Glomerular visceral epithelial cell (primary cell): ENCODE data around the gene HPSE2.
"Not testable (repeated sequence)": the region's sequence is repeated elsewhere in the genome, so short reads cannot be mapped to it uniquely, and the experiment has no call there.

Experiments
- DNase-seq: peaks from one replicate; pipeline ENCODE4 v3.0.0-alpha.2; 2016; ENCODE audit errors: extremely low spot score

The HPSE2 gene

GRCh38 chr10:99235658-99236626 is at the start of gene HPSE2:
TSS of gene HPSE2 (minus strand) at chr10:99235852.
- DNase-seq = no peak

DNA sequence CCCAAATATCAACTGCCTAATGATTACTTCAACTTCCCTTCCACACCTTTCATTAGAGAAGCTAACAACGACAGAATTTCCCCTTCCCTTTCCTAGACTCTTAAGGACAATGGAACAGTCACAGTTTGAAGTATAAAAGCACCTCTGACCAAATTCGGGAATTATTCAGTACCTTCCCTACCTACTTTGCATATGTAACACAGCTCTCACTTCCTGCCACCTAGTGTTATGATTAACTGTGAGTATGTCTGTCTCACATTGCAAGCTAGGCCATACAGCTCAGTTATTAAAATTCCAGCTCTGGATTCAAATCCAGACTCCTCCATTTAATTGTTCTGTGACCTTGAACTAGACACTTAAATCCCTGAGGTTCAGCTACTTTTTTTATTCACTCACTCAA is 44.8 kb upstream of the HPSE2 start:
- no peak for DNase-seq

- no peak for DNase-seq
Observed at GRCh38 chr10:99279626-99280111, 44.0 kb upstream of the HPSE2 start.

GRCh38 chr10:99276848-99277486 is 41.3 kb upstream of the HPSE2 start:
- DNase-seq = no peak

GRCh38 chr10:99266383-99266782 is 30.7 kb upstream of the HPSE2 start:
- no peak for DNase-seq

DNA sequence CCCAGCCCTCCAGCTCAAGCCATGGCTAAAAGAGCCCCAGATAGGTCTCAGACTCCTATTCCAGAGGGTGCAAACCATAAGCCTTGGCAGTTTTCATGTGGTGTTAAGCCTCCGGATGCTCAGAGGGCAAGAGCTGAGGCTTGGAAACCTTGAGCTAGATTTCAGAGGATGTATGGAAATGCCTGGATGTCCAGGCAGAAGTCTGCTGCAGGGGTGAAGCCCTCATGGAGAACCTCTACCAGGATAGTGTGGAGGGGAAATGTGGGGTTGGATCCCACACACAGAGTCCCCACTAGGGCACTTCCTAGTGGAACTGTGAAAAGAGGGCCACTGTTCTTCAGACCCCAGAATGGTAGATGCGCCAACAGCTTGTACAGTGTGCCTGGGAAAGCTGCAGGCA is 13.2 kb upstream of the HPSE2 start:
- no peak for DNase-seq

DNA sequence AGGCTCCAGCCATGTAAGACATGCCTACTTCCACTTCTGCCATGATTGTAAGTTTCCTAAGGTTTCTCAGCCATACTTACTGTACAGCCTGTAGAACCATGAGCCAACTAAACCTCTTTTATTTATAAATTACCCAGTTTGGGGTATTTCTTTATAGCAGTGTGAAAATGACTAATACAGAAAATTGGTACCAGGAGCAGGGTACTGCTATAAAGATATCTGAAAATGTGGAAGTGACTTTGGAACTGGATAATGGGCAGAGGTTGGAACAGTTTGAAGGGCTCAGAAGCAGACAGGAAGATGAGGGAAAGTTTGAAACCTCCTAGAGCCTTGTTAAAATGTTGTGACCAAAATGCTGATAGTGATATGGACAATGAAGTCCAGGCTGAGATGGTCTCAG is 12.2 kb upstream of the HPSE2 start:
- not testable (repeated sequence) for DNase-seq

DNA sequence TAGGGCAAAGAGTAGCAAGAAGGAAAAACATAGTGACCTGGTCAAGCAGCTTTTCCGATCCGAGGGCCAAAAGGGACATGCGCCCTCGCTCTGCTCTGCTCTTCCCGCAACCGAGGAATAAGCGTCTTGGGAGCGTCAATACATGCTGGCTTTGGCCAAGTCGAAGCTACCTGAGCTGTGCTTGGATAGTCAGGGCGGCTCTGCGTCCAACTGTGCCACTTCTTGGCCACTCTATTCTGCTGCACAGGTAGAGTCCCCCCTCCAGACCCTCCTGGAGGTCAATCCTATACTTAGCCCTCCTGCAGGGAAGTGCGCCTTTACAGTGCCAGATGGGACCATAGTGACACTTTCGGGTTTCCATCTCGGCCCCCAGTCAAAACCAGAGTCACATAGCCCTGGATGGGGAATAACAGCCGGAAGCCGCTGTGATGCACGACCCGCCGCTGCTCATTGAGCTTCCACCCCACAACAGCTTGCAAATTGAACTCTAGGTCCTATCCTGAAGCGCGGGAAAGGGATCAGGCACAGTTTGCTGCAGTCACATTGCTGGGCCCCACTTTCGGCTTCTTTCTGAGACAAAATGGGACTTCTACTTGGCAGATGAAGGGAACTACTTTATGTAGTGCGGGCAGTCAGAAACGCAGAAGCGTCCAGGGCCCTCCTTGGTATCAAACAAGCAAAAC is 1.1 kb upstream of the HPSE2 start:
- DNase-seq = no peak

DNA sequence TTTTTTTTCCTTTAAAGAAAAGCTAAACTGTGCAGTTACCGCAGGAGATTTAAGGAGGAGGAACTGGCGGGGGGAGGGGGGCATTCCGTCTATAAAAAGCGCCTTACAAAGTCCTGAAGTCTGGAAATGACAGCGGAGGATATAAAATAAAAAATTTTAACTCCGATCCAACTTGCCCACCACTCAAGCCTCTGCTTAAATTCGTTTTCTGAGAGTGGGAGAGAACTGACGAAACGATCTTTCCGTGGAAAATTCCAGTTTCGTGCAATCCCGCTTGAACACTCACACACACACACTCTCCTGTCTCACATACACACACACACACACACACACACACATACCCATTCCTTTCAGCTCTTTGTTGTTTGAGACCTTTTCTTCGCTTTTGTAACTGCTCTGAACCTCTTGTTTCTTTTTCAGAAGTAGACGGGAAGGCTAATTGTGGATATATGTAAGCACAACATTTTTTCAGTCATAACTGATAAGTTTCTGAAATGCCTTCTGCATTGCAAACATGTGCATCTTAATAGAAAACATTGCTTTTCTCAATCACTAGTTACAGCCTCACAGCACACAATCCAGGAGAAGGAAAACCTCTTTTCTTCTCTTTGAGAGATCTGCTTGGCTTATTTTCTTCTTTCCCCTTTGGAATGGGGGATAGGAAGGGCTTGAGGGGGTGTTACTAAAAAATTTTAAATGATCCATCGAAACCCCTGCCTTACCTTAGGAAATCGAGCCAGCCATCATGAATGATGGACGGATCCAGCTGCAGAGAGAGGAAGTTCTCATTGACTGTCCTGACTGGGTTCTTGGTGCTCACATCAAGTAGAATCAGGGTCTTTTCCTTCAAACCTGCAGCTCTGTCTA is 628 bp downstream of the HPSE2 start:
- no peak for DNase-seq

- DNase-seq = no peak
Observed at GRCh38 chr10:99234041-99234790, 1.4 kb downstream of the HPSE2 start.

- DNase-seq = no peak
Observed at GRCh38 chr10:99233689-99234037, 2.0 kb downstream of the HPSE2 start.

GRCh38 chr10:99233000-99233688 is 2.5 kb downstream of the HPSE2 start:
- no peak for DNase-seq

DNA sequence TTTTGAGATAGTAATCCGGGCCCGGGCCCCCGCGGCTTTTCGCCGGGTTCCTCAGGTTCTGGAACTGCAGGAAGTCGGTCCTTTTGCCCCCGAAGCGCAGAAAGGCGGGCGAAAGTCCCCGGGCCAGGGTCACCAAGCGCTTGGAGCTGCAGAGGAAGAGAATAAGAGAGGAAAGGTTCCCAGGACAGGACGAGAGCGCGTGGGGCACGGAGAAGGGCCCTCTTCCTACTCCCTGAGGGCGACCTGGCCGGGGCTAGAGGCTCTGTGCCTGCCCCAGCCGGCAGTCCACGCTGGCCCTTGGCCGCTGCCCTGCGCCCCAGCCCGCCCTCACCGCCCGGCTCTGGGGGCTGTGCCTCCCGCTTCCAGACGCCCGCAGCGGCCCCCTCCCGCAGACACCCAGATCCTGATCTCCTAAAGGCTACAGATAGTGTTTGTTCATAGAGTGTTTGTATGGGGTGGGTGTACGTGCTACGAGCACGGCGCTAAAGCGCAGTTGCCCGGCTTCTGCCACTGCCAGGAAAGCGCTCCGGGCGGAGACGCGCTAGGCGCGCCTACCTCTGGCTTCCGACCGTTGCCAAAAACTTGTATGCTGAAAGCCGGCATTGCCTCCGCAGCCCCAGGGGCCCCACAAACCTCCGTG is 3.2 kb downstream of the HPSE2 start:
- no peak for DNase-seq

DNA sequence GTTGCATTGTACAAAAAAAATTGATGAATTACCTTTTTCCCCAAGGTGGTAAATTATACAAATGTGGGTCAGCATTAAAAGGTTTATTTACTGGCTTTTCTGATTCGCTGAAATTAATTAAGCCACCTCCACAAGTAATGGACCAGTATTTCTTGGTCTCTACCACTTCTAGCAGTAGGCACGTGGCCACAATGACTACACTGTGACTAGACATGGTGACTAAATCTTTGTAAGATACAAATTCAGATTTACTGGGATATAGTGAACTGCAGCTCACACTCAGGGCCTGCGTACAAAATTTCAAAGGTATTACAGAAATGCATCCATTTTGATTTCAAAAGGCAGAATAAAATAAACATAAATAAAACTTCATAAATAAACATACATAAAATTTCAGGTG is 10.9 kb downstream of the HPSE2 start:
- no peak for DNase-seq

DNA sequence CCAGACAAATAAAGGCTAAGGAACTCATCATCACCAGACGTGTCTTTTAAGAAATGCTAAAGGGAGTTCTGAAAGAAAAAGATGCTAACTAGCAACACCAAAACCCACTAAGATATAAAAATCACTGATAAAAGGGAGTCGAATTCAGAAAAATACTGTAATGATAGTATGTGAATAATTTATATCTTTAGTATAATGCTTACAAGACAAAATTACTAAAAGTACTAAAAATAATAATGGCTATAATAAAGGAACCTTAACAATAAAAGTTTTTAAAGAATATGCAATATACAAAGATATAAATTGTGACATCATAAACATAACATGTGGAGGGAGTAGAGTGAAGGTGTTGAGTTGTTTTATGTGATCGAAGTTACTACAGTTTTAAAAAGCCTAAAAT is 28.3 kb downstream of the HPSE2 start:
- no peak for DNase-seq

DNA sequence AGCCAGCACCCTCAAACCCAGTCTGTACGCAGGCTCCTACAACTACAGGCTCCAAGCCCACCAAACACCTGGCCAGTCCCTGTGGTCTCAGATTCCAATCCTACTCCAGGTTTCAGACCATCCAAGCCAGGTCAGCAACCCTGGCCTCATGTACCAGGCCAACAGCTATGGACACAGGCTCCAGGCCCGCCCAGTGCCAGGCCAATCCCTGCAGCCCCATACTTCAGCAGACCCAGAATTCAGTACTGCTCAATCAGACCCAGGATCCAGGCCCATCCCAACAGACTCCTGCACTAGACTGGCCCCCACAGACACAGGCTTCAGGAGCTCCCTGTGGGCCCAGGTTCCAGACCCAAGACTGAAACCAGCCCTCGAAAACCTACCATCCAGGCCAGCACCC is 32.3 kb downstream of the HPSE2 start:
- DNase-seq = no peak

GRCh38 chr10:99172950-99173349 is 62.7 kb downstream of the HPSE2 start:
- DNase-seq = no peak

DNA sequence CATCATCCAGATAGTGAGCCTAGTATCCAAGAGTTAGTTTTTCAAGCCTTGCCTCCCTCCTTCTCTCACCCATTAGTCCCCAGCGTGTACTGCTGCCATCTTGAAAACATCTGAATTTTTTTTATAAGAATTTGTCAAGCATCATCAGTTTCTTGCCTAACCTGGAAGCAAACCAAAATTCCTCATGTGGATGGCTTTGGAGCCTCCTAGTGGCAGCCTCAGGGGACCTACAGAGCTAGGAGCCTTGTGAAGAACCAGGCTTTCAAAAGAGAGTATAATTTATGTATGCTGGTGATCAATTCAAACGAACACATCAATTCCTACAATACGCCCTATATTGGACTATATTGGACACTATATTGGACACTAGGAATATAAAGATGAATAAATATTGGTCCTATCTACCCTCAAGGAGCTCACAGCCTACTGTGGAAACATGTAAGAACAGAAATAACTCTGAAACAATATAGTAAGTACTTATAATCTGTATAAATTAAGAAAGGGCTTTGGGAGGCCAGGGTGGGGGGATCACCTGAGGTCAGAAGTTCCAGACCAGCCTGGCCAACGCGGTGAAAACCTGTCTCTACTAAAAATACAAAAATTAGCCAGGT is 63.4 kb downstream of the HPSE2 start:
- DNase-seq = peak; percentile 13

- no peak for DNase-seq
Observed at GRCh38 chr10:99170116-99170675, 65.5 kb downstream of the HPSE2 start.
